Measurements from ENCODE around the gene PALLD. TPM values are rescaled to one million over a fixed set of nuclear protein-coding genes. Genes with fewer than 3 reads are reported as not detected.

PALLD gene
- total RNA-seq, 2 experiments from 2014 or later = 0.91 to 2.0 TPM

- no peak overlapping the region for H3K27ac Mint-ChIP-seq
- no peak for ATAC-seq (ENCODE audit: low read depth)
- POLR2A ChIA-PET = no interaction called here
- DNase-seq = no peak
- no peak overlapping the region for H3K4me3 Mint-ChIP-seq
- H3K4me1 Mint-ChIP-seq = no peaks in the 10 kb centered on the region
- H3K27me3 Mint-ChIP-seq = peaks cover 28% of the 10 kb centered on the region
- no peaks in the 10 kb centered on the region for H3K36me3 Mint-ChIP-seq
- no peaks in the 10 kb centered on the region for H3K9me3 Mint-ChIP-seq
Measured at GRCh38 chr4:168743131-168743530, 246.3 kb downstream of the PALLD start.

GRCh38 chr4:168743601-168744000 is 246.7 kb downstream of the PALLD start:
- POLR2A ChIA-PET = no interaction called here
- Mint-ChIP-seq H3K4me1 (no peaks in the 10 kb centered on the region), H3K36me3 (no peaks in the 10 kb centered on the region), H3K9me3 (no peaks in the 10 kb centered on the region), H3K27me3 (peaks cover 27% of the 10 kb centered on the region), H3K27ac (no peak overlapping the region), H3K4me3 (no peak overlapping the region)
- DNase-seq = no peak
- no peak for ATAC-seq (ENCODE audit: low read depth)

GRCh38 chr4:168744021-168744420 is 247.2 kb downstream of the PALLD start:
- no peak for DNase-seq
- H3K4me1 Mint-ChIP-seq = no peaks in the 10 kb centered on the region
- no peaks in the 10 kb centered on the region for H3K36me3 Mint-ChIP-seq
- no peaks in the 10 kb centered on the region for H3K9me3 Mint-ChIP-seq
- no peak for ATAC-seq (ENCODE audit: low read depth)
- no peak overlapping the region for H3K27ac Mint-ChIP-seq
- no peak overlapping the region for H3K4me3 Mint-ChIP-seq
- POLR2A ChIA-PET = no interaction called here
- H3K27me3 Mint-ChIP-seq = peaks cover 27% of the 10 kb centered on the region

- Mint-ChIP-seq H3K4me1 (no peaks in the 10 kb centered on the region), H3K36me3 (no peaks in the 10 kb centered on the region), H3K9me3 (no peaks in the 10 kb centered on the region), H3K27ac (no peak overlapping the region), H3K27me3 (peaks cover 9% of the 10 kb centered on the region), H3K4me3 (no peak overlapping the region)
- DNase-seq (no peak), ATAC-seq (ENCODE audit: low read depth) (no peak)
- POLR2A ChIA-PET = no interaction called here
Measured at GRCh38 chr4:168748807-168749206, 252.0 kb downstream of the PALLD start.

- H3K4me1 Mint-ChIP-seq = no peaks in the 10 kb centered on the region
- ATAC-seq (ENCODE audit: low read depth) = no peak
- H3K36me3 Mint-ChIP-seq = no peaks in the 10 kb centered on the region
- POLR2A ChIA-PET = no interaction called here
- no peak overlapping the region for H3K27ac Mint-ChIP-seq
- no peak overlapping the region for H3K4me3 Mint-ChIP-seq
- no peak for DNase-seq
- H3K9me3 Mint-ChIP-seq = no peaks in the 10 kb centered on the region
- H3K27me3 Mint-ChIP-seq = peaks cover 8% of the 10 kb centered on the region
Measured at GRCh38 chr4:168751263-168752225, 254.7 kb downstream of the PALLD start.

GRCh38 chr4:168755598-168756477 is 259.0 kb downstream of the PALLD start:
- ATAC-seq (ENCODE audit: low read depth) = no peak
- no peaks in the 10 kb centered on the region for H3K9me3 Mint-ChIP-seq
- H3K4me3 Mint-ChIP-seq = no peak overlapping the region
- POLR2A ChIA-PET = no interaction called here
- H3K36me3 Mint-ChIP-seq = no peaks in the 10 kb centered on the region
- no peak overlapping the region for H3K27ac Mint-ChIP-seq
- peaks cover 13% of the 10 kb centered on the region for H3K27me3 Mint-ChIP-seq
- DNase-seq = no peak
- peaks cover 9% of the 10 kb centered on the region for H3K4me1 Mint-ChIP-seq

- Mint-ChIP-seq H3K4me3 (no peak overlapping the region), H3K9me3 (no peaks in the 10 kb centered on the region), H3K27ac (no peak overlapping the region), H3K4me1 (peaks cover 9% of the 10 kb centered on the region), H3K27me3 (peaks cover 11% of the 10 kb centered on the region), H3K36me3 (no peaks in the 10 kb centered on the region)
- POLR2A ChIA-PET = no interaction called here
- ATAC-seq (ENCODE audit: low read depth) (no peak), DNase-seq (no peak)
Measured at GRCh38 chr4:168757500-168757899, 260.6 kb downstream of the PALLD start.

- Mint-ChIP-seq H3K9me3 (no peaks in the 10 kb centered on the region), H3K27ac (no peak overlapping the region), H3K4me3 (no peak overlapping the region), H3K36me3 (no peaks in the 10 kb centered on the region), H3K27me3 (peaks cover 11% of the 10 kb centered on the region), H3K4me1 (peaks cover 9% of the 10 kb centered on the region)
- no peak for DNase-seq
- ATAC-seq (ENCODE audit: low read depth) = no peak
- POLR2A ChIA-PET = no interaction called here
Measured at GRCh38 chr4:168758351-168758876, 261.6 kb downstream of the PALLD start.

GRCh38 chr4:168759321-168759720 is 262.5 kb downstream of the PALLD start:
- peak overlapping the region; percentile 60 for H3K4me3 Mint-ChIP-seq
- H3K4me1 Mint-ChIP-seq = peaks cover 9% of the 10 kb centered on the region
- no peaks in the 10 kb centered on the region for H3K9me3 Mint-ChIP-seq
- peak; percentile 36 for ATAC-seq (ENCODE audit: low read depth)
- no peak overlapping the region for H3K27ac Mint-ChIP-seq
- H3K27me3 Mint-ChIP-seq = peaks cover 11% of the 10 kb centered on the region
- POLR2A ChIA-PET = no interaction called here
- no peaks in the 10 kb centered on the region for H3K36me3 Mint-ChIP-seq
- no peak for DNase-seq

- no peak overlapping the region for H3K4me3 Mint-ChIP-seq
- no peaks in the 10 kb centered on the region for H3K36me3 Mint-ChIP-seq
- ATAC-seq (ENCODE audit: low read depth) (peak; percentile 22), DNase-seq (no peak)
- POLR2A ChIA-PET = no interaction called here
- H3K27ac Mint-ChIP-seq = peak overlapping the region; percentile 43
- peaks cover 13% of the 10 kb centered on the region for H3K27me3 Mint-ChIP-seq
- H3K4me1 Mint-ChIP-seq = peaks cover 9% of the 10 kb centered on the region
- H3K9me3 Mint-ChIP-seq = no peaks in the 10 kb centered on the region
Measured at GRCh38 chr4:168759959-168760527, 263.2 kb downstream of the PALLD start.

- Mint-ChIP-seq H3K27me3 (peaks cover 9% of the 10 kb centered on the region), H3K36me3 (no peaks in the 10 kb centered on the region), H3K4me1 (peaks cover 9% of the 10 kb centered on the region), H3K4me3 (no peak overlapping the region), H3K27ac (no peak overlapping the region), H3K9me3 (no peaks in the 10 kb centered on the region)
- POLR2A ChIA-PET = no interaction called here
- DNase-seq (no peak), ATAC-seq (ENCODE audit: low read depth) (no peak)
Measured at GRCh38 chr4:168761066-168761465, 264.2 kb downstream of the PALLD start.

GRCh38 chr4:168765322-168765721 is 268.5 kb downstream of the PALLD start:
- H3K4me3 Mint-ChIP-seq = no peak overlapping the region
- H3K27ac Mint-ChIP-seq = no peak overlapping the region
- no peaks in the 10 kb centered on the region for H3K9me3 Mint-ChIP-seq
- H3K36me3 Mint-ChIP-seq = no peaks in the 10 kb centered on the region
- DNase-seq = no peak
- no peaks in the 10 kb centered on the region for H3K4me1 Mint-ChIP-seq
- ATAC-seq (ENCODE audit: low read depth) = no peak
- POLR2A ChIA-PET = no interaction called here
- H3K27me3 Mint-ChIP-seq = peaks cover 13% of the 10 kb centered on the region

GRCh38 chr4:168765726-168766125 is 268.9 kb downstream of the PALLD start:
- POLR2A ChIA-PET = no interaction called here
- no peak for ATAC-seq (ENCODE audit: low read depth)
- H3K36me3 Mint-ChIP-seq = no peaks in the 10 kb centered on the region
- no peak overlapping the region for H3K27ac Mint-ChIP-seq
- no peak for DNase-seq
- no peaks in the 10 kb centered on the region for H3K4me1 Mint-ChIP-seq
- H3K4me3 Mint-ChIP-seq = no peak overlapping the region
- H3K9me3 Mint-ChIP-seq = no peaks in the 10 kb centered on the region
- H3K27me3 Mint-ChIP-seq = peaks cover 9% of the 10 kb centered on the region

Measured in activated naive CD8-positive, alpha-beta T cell treated with anti-CD3 and anti-CD28 coated beads, Interleukin-2, amount 10 ng/mL, durations not matched to agents 7 days and 5 days (primary cell).